Measurements from ENCODE around the gene NCK2.

GRCh38 chr2:105820691-105821090 lies 76.0 kb downstream of the NCK2 start:
- TF ChIP-seq CTCF (IDR thresholded peaks at IDR 0.05) (no peak), RELA (CRISPR knock-in tag; IDR thresholded peaks at IDR 0.05; ENCODE audit: borderline replicate concordance) (no peak), CBFB (CRISPR knock-in tag; IDR thresholded peaks at IDR 0.05; ENCODE audit: low read depth) (no peak), SP1 (CRISPR knock-in tag; conservative IDR thresholded peaks at IDR 0.05) (no peak), NR3C1 (CRISPR knock-in tag; conservative IDR thresholded peaks at IDR 0.05; ENCODE audit: low read depth) (no peak), JUN (CRISPR knock-in tag; IDR thresholded peaks at IDR 0.05) (no peak), ZSCAN18 (CRISPR knock-in tag; IDR thresholded peaks at IDR 0.05) (no peak), NR2C2 (CRISPR knock-in tag; IDR thresholded peaks at IDR 0.05) (no peak), CREB1 (CRISPR knock-in tag; IDR thresholded peaks at IDR 0.05) (no peak), ZBTB43 (CRISPR knock-in tag; IDR thresholded peaks at IDR 0.05) (no peak), ZNF138 (CRISPR knock-in tag; conservative IDR thresholded peaks at IDR 0.05) (no peak), E2F1 (CRISPR knock-in tag; IDR thresholded peaks at IDR 0.05) (no peak)

Data from WTC11 (cell line).